KMS-11 (cell line): ENCODE measurements around the gene GNA15.

Source experiments
- H2AFZ ChIP-seq: fragments of 200-600 bp; sonication (generic); 2 replicates; pipeline ENCODE4 v1.6.1; 2016; ENCODE audit warnings: antibody characterized with exemption, mixed run types, low read depth
- H3K27ac ChIP-seq: fragments of 200-600 bp; sonication (generic); 2 replicates; pipeline ENCODE4 v1.6.1; 2016; ENCODE audit warnings: mild to moderate bottlenecking, mixed run types
- H3K27me3 ChIP-seq: fragments of 200-600 bp; sonication (generic); 2 replicates; pipeline ENCODE4 v1.6.1; 2017; ENCODE audit warnings: mild to moderate bottlenecking, low read depth, mixed run types, moderate library complexity; ENCODE audit not compliant: insufficient read depth
- H3K36me3 ChIP-seq: fragments of 200-600 bp; sonication (generic); 2 replicates; pipeline ENCODE4 v1.6.1; 2017; ENCODE audit warnings: mild to moderate bottlenecking, mixed run types; ENCODE audit not compliant: insufficient read depth
- H3K4me1 ChIP-seq: fragments of 200-600 bp; sonication (generic); 2 replicates; pipeline ENCODE4 v1.6.1; 2016; ENCODE audit warnings: mild to moderate bottlenecking, low read depth, mixed run types; ENCODE audit not compliant: poor library complexity, severe bottlenecking
- H3K4me2 ChIP-seq: fragments of 200-600 bp; sonication (generic); 2 replicates; pipeline ENCODE4 v1.7.0; 2016; ENCODE audit warnings: mild to moderate bottlenecking, mixed run types
- H3K4me3 ChIP-seq: fragments of 200-600 bp; sonication (generic); IDR thresholded peaks from 2 replicates; pipeline ENCODE4 v1.6.1; 2017; ENCODE audit warnings: low read depth, low read length, mixed read lengths; ENCODE audit not compliant: insufficient read depth
- H3K79me2 ChIP-seq: fragments of 200-600 bp; sonication (generic); 2 replicates; pipeline ENCODE4 v1.6.1; 2016; ENCODE audit warnings: low read depth, mixed run types; ENCODE audit not compliant: insufficient read depth
- H3K9ac ChIP-seq: fragments of 200-600 bp; sonication (generic); 2 replicates; pipeline ENCODE4 v1.6.1; 2016; ENCODE audit warnings: mild to moderate bottlenecking, mixed run types
- H4K20me1 ChIP-seq: fragments of 200-600 bp; sonication (generic); 2 replicates; pipeline ENCODE4 v1.6.1; 2016; ENCODE audit warnings: mild to moderate bottlenecking, mixed run types; ENCODE audit not compliant: insufficient read depth
- CTCF ChIP-seq: fragments of 200-600 bp; sonication (generic); conservative IDR thresholded peaks from 2 replicates; pipeline ENCODE4 v1.6.1; 2017; ENCODE audit warnings: low read depth, mild to moderate bottlenecking, antibody characterized with exemption, low read length, moderate library complexity, mixed read lengths

Gene GNA15

GRCh38 chr19:3203805-3204645 lies 68.2 kb downstream of the GNA15 start:
- no peak overlapping the region for H3K9ac ChIP-seq
- no peak overlapping the region for H2AFZ ChIP-seq
- TF ChIP-seq CTCF = no peak
- H3K4me3 ChIP-seq = no peak overlapping the region
- no peak overlapping the region for H3K27ac ChIP-seq
- H3K79me2 ChIP-seq = no peaks in the 10 kb centered on the region
- H3K4me2 ChIP-seq = no peak overlapping the region
- H3K4me1 ChIP-seq = no peaks in the 10 kb centered on the region
- H3K27me3 ChIP-seq = no peaks in the 10 kb centered on the region
- H4K20me1 ChIP-seq = no peaks in the 10 kb centered on the region
- H3K36me3 ChIP-seq = no peaks in the 10 kb centered on the region

GRCh38 chr19:3204646-3205275 lies 68.9 kb downstream of the GNA15 start:
- Histone ChIP-seq H3K79me2 (no peaks in the 10 kb centered on the region), H3K4me3 (no peak overlapping the region), H2AFZ (no peak overlapping the region), H3K36me3 (no peaks in the 10 kb centered on the region), H3K27me3 (no peaks in the 10 kb centered on the region), H4K20me1 (no peaks in the 10 kb centered on the region), H3K4me1 (no peaks in the 10 kb centered on the region), H3K27ac (no peak overlapping the region), H3K9ac (no peak overlapping the region), H3K4me2 (no peak overlapping the region)
- TF ChIP-seq CTCF = no peak

- no peak for TF ChIP-seq CTCF
- Histone ChIP-seq H3K4me2 (no peak overlapping the region), H3K4me1 (no peaks in the 10 kb centered on the region), H3K9ac (no peak overlapping the region), H3K27me3 (no peaks in the 10 kb centered on the region), H3K27ac (no peak overlapping the region), H2AFZ (no peak overlapping the region), H3K36me3 (no peaks in the 10 kb centered on the region), H3K4me3 (no peak overlapping the region), H4K20me1 (no peaks in the 10 kb centered on the region), H3K79me2 (no peaks in the 10 kb centered on the region)
These were observed 70.6 kb downstream of the GNA15 start for GRCh38 chr19:3206216-3206953.

- no peak overlapping the region for H3K4me3 ChIP-seq
- no peak overlapping the region for H3K4me2 ChIP-seq
- H4K20me1 ChIP-seq = no peaks in the 10 kb centered on the region
- no peak for TF ChIP-seq CTCF
- H3K27me3 ChIP-seq = no peaks in the 10 kb centered on the region
- H3K9ac ChIP-seq = no peak overlapping the region
- no peak overlapping the region for H2AFZ ChIP-seq
- no peaks in the 10 kb centered on the region for H3K79me2 ChIP-seq
- no peak overlapping the region for H3K27ac ChIP-seq
- no peaks in the 10 kb centered on the region for H3K4me1 ChIP-seq
- no peaks in the 10 kb centered on the region for H3K36me3 ChIP-seq
These were observed 71.8 kb downstream of the GNA15 start for GRCh38 chr19:3207461-3208242.
